Thoracic aorta (tissue), 2 donors: Measurements from ENCODE around the gene CCDC160. TPM values are rescaled to one million over a fixed set of nuclear protein-coding genes. Genes with fewer than 3 reads are reported as not detected.
"Not testable (repeated sequence)": the region's sequence is repeated elsewhere in the genome, so short reads cannot be mapped to it uniquely, and the experiment has no call there.

Source experiments
- ATAC-seq: fragments of 150-250 bp; one replicate; pipeline ENCODE4 v1.8.0; 2017; ENCODE audit warnings: low read depth; ENCODE audit not compliant: insufficient number of reproducible peaks, low FRiP score
- DNase-seq: peaks from one replicate; pipeline ENCODE4 v3.0.0-alpha.2; 2020; ENCODE audit warnings: low spot score
- H3K27ac ChIP-seq, 2 donors: fragments of 200-600 bp; sonication (generic); 1 replicate in 1 of 2; 2 replicates in 1 of 2; pipeline ENCODE4 v1.5.1; 2016; ENCODE audit warnings: mild to moderate bottlenecking in 2 of 2, moderate library complexity in 2 of 2
- H3K27me3 ChIP-seq: fragments of 200-600 bp; sonication (generic); replicated peaks from 2 replicates; pipeline ENCODE4 v1.6.0; 2016; ENCODE audit warnings: mild to moderate bottlenecking; ENCODE audit not compliant: insufficient read depth
- H3K36me3 ChIP-seq: fragments of 200-600 bp; sonication (generic); one replicate; pipeline ENCODE4 v1.5.1; 2016
- H3K4me1 ChIP-seq, 2 donors: fragments of 200-600 bp; sonication (generic); 1 replicate in 1 of 2; 2 replicates in 1 of 2; pipeline versions ENCODE4 v1.5.1 to v1.6.0; 2016; ENCODE audit warnings: low read depth in 2 of 2, mild to moderate bottlenecking in 1 of 2; ENCODE audit not compliant: control insufficient read depth in 1 of 2
- H3K4me3 ChIP-seq: fragments of 200-600 bp; sonication (generic); 2 replicates; pipeline ENCODE4 v1.5.1; 2016; ENCODE audit warnings: mild to moderate bottlenecking
- H3K9me3 ChIP-seq: fragments of 200-600 bp; sonication (generic); 2 replicates; pipeline ENCODE4 v1.5.1; 2016
- CTCF ChIP-seq: fragments of 200-600 bp; sonication (generic); IDR thresholded peaks from one replicate; pipeline ENCODE4 v1.5.1; 2019; ENCODE audit warnings: antibody characterized with exemption
- total RNA-seq, 2 donors: library from RNA; depleted of rRNA; stranded (reverse); fragments of >200 nt; gene quantifications; one replicate each; pipeline versions ENCODE4 v1.1.0 to v1.2.3, GENCODE V29; 2016

CCDC160 gene
- total RNA-seq, 2 donors from 2014 or later, result 0.41 TPM; not detected in 1

- ATAC-seq, result no peak
- DNase-seq, result no peak
- TF ChIP-seq CTCF, result no peak
- H3K4me3 ChIP-seq, result no peak overlapping the region
- H3K4me1 ChIP-seq, result no peaks in the 10 kb centered on the region
- no peaks in the 10 kb centered on the region for H3K27me3 ChIP-seq
- no peaks in the 10 kb centered on the region for H3K36me3 ChIP-seq
- H3K9me3 ChIP-seq, result no peaks in the 10 kb centered on the region
- no peak overlapping the region for H3K27ac ChIP-seq
These were observed 26.5 kb upstream of the CCDC160 start for GRCh38 chrX:134210465-134210864.

- Histone ChIP-seq H3K4me1 (no peaks in the 10 kb centered on the region), H3K36me3 (no peaks in the 10 kb centered on the region), H3K9me3 (no peaks in the 10 kb centered on the region), H3K4me3 (no peak overlapping the region), H3K27me3 (no peaks in the 10 kb centered on the region), H3K27ac (no peak overlapping the region)
- no peak for ATAC-seq
- TF ChIP-seq CTCF, result no peak
- DNase-seq, result no peak
These were observed 1.7 kb upstream of the CCDC160 start for GRCh38 chrX:134235236-134235635.

GRCh38 chrX:134238144-134238543, 1.2 kb downstream of the CCDC160 start:
- ATAC-seq, H3K4me1 ChIP-seq, H3K27ac ChIP-seq, H3K27me3 ChIP-seq, DNase-seq, H3K36me3 ChIP-seq, H3K4me3 ChIP-seq, H3K9me3 ChIP-seq: not testable (repeated sequence)

GRCh38 chrX:134239016-134239415, 2.0 kb downstream of the CCDC160 start:
- DNase-seq (no peak), ATAC-seq (no peak)
- H3K27me3 ChIP-seq, result no peaks in the 10 kb centered on the region
- no peak overlapping the region for H3K27ac ChIP-seq
- no peak for TF ChIP-seq CTCF
- H3K9me3 ChIP-seq, result no peaks in the 10 kb centered on the region
- no peak overlapping the region for H3K4me3 ChIP-seq
- no peaks in the 10 kb centered on the region for H3K4me1 ChIP-seq
- no peaks in the 10 kb centered on the region for H3K36me3 ChIP-seq

GRCh38 chrX:134240209-134240608, 3.2 kb downstream of the CCDC160 start:
- H3K27me3 ChIP-seq, result no peaks in the 10 kb centered on the region
- H3K27ac ChIP-seq, result no peak overlapping the region
- no peaks in the 10 kb centered on the region for H3K36me3 ChIP-seq
- no peak overlapping the region for H3K4me3 ChIP-seq
- no peak for TF ChIP-seq CTCF
- H3K4me1 ChIP-seq, result no peaks in the 10 kb centered on the region
- ATAC-seq, result no peak
- H3K9me3 ChIP-seq, result no peaks in the 10 kb centered on the region
- no peak for DNase-seq

- TF ChIP-seq CTCF, result no peak
- no peak for DNase-seq
- no peak for ATAC-seq
- Histone ChIP-seq H3K36me3 (no peaks in the 10 kb centered on the region), H3K9me3 (no peaks in the 10 kb centered on the region), H3K27me3 (no peaks in the 10 kb centered on the region), H3K27ac (no peak overlapping the region), H3K4me3 (no peak overlapping the region), H3K4me1 (no peaks in the 10 kb centered on the region)
These were observed 5.1 kb downstream of the CCDC160 start for GRCh38 chrX:134241960-134242619.
